Psoas muscle (tissue), 8 donors: ENCODE data around the gene ADCY2. TPM values are rescaled to one million over a fixed set of nuclear protein-coding genes. Genes with fewer than 3 reads are reported as not detected.
A peak's percentile ranks its signal among the peaks of the same experiment; 100 is the strongest.

Experiments
- ATAC-seq, 4 donors: fragments of 200-7000 bp; cut with Tn5 transposase; one replicate each; pipeline ENCODE4 v1.9.1; 2020; ENCODE audit warnings: moderate library complexity in 3 of 4, mild to moderate bottlenecking in 2 of 4
- DNase-seq, 2 donors: peaks; one replicate each; pipeline ENCODE4 v3.0.0-alpha.2; 2020
- H3K27ac ChIP-seq: fragments of 200-600 bp; one replicate; pipeline ENCODE4 v1.8.0; 2022
- H3K27me3 ChIP-seq, 3 donors: fragments of 200-600 bp in 1 of 3; one replicate each; pipeline versions ENCODE4 v1.6.1 to v1.8.0; 2013 to 2022; ENCODE audit warnings: low read length in 2 of 3, mild to moderate bottlenecking in 2 of 3, moderate library complexity in 1 of 3; ENCODE audit not compliant: insufficient read depth in 3 of 3
- H3K36me3 ChIP-seq, 2 donors: fragments of 200-600 bp in 1 of 2; one replicate each; pipeline versions ENCODE4 v1.6.1 to v1.8.0; 2013 to 2022; ENCODE audit warnings: low read depth in 1 of 2, mild to moderate bottlenecking in 1 of 2, moderate library complexity in 1 of 2; ENCODE audit not compliant: insufficient read depth in 1 of 2
- H3K4me1 ChIP-seq: fragments of 200-600 bp; one replicate; pipeline ENCODE4 v1.8.0; 2022
- H3K4me3 ChIP-seq: fragments of 200-600 bp; one replicate; pipeline ENCODE4 v1.8.0; 2022; ENCODE audit warnings: mild to moderate bottlenecking
- H3K9me3 ChIP-seq: fragments of 200-600 bp; one replicate; pipeline ENCODE4 v1.8.0; 2022
- WGBS, 3 donors: extraction: QIAGEN DNeasy Blood & Tissue Kit; methylation state at CpG; one replicate each; pipeline versions ENCODE4 v1.1.6 to v1.1.7; 2013; 5-methylcytosine and 5-hydroxymethylcytosine counted together
- intact Hi-C, 2 donors: fragments of 100-400 bp; cut with DNase I; formaldehyde crosslinking; loops; one replicate each; pipeline versions ENCODE4 v1.11.0 to v1.14.2; 2022
- polyA plus RNA-seq, 3 donors: library from polyadenylated mRNA; stranded (reverse); fragments of 200-250 nt; gene quantifications; one replicate each; pipeline ENCODE4 v1.2.3, GENCODE V29; 2013
- total RNA-seq, 4 donors: library from RNA; stranded (reverse); fragmentation: NEBNext Ultra II Directional in 2 of 4; extraction: Animal tissue kit (Norgen Biotek cat#: 25700) in 2 of 4; gene quantifications; one replicate each; pipeline versions ENCODE4 v1.2.1 to v1.2.4, GENCODE V29; 2021 to 2023
- TF ChIP-seq, protein P1 (sequence below): fragments of 200-600 bp; IDR thresholded peaks from one replicate; pipeline ENCODE4 v1.8.0; 2022; ENCODE audit warnings: antibody characterized with exemption
- donor health status: healthy with polysubstance abuse.
- donor health status: DM: no; HTN: no; CAD: no; lungs with moderate emphysema.
- donor health status: Bipolar disorder and iron deficiency.
- donor health status: healthy.
- donor health status: DM: yes; HTN: yes; CAD: no.
- donor health status: DM: no; HTN: no; CAD: no.
- donor health status: DM: no; HTN: no; CAD: no.
- donor health status: DM: yes; HTN: yes; CAD: no.

ADCY2 gene
- total and polyA plus RNA-seq, 7 donors, result 24.3 to 91.4 (median 55.1) TPM

DNA sequence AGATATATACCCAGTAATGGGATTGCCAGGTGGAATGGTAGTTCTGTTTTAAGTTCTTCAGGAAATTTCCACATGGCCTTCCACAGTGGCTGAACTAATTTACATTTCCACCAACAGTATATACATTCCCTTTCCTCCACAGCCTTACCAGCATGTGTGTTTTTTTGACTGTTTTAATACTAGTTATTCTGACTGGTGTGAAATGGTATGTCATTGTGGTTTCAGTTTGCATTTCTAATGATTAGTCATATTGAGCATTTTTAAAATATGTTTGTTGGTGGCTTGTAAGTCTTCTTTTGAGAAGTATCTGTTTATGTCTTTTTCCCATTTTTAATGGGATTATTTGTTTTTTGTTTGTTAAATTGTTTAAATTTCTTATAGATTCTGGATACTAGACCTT is 246.1 kb downstream of the ADCY2 start:
- TF ChIP-seq, protein P1, sequence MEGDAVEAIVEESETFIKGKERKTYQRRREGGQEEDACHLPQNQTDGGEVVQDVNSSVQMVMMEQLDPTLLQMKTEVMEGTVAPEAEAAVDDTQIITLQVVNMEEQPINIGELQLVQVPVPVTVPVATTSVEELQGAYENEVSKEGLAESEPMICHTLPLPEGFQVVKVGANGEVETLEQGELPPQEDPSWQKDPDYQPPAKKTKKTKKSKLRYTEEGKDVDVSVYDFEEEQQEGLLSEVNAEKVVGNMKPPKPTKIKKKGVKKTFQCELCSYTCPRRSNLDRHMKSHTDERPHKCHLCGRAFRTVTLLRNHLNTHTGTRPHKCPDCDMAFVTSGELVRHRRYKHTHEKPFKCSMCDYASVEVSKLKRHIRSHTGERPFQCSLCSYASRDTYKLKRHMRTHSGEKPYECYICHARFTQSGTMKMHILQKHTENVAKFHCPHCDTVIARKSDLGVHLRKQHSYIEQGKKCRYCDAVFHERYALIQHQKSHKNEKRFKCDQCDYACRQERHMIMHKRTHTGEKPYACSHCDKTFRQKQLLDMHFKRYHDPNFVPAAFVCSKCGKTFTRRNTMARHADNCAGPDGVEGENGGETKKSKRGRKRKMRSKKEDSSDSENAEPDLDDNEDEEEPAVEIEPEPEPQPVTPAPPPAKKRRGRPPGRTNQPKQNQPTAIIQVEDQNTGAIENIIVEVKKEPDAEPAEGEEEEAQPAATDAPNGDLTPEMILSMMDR, result no peak
- H3K4me1 ChIP-seq, result peaks cover 31% of the 10 kb centered on the region
- DNase-seq, result no peak
- no peak overlapping the region for H3K27ac ChIP-seq
- no peak for ATAC-seq
- H3K27me3 ChIP-seq, result no peaks in the 10 kb centered on the region
- H3K36me3 ChIP-seq, result no peaks in the 10 kb centered on the region
- intact Hi-C loops, result no loop called here
- peaks cover 4% of the 10 kb centered on the region for H3K9me3 ChIP-seq
- H3K4me3 ChIP-seq, result no peak overlapping the region

DNA sequence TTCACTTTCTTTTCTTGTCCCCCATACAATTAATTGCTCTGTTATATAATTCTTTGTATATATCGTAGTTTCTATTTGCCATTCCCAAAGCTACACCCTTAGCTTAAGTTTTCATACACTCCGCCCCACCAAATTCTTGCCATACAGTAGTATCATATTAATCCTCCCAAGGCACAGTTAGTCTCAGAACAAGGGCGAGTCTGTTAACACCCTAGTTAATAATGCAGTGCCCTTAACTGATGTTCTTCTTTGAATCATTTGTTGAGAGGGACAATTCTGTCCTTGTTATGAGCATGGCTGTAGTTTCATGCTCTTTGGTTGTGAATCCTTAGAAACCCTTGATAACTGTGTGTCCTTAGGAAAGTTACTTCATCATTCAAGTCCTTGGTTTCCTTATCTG is 248.8 kb downstream of the ADCY2 start:
- H3K27ac ChIP-seq, result no peak overlapping the region
- no peak overlapping the region for H3K4me3 ChIP-seq
- TF ChIP-seq, protein P1, result no peak
- H3K36me3 ChIP-seq, result no peaks in the 10 kb centered on the region
- ATAC-seq (peak in 3 of 4 donors; percentile 51 to 85 (median 80)), DNase-seq (no peak)
- intact Hi-C loops, result no loop called here
- H3K4me1 ChIP-seq, result peaks cover 41% of the 10 kb centered on the region
- no peaks in the 10 kb centered on the region for H3K27me3 ChIP-seq
- WGBS, 3 donors, result 35 to 84% (median 53%) methylated on average over 3 of the region's 3 CpGs
- peaks cover 4% of the 10 kb centered on the region for H3K9me3 ChIP-seq

DNA sequence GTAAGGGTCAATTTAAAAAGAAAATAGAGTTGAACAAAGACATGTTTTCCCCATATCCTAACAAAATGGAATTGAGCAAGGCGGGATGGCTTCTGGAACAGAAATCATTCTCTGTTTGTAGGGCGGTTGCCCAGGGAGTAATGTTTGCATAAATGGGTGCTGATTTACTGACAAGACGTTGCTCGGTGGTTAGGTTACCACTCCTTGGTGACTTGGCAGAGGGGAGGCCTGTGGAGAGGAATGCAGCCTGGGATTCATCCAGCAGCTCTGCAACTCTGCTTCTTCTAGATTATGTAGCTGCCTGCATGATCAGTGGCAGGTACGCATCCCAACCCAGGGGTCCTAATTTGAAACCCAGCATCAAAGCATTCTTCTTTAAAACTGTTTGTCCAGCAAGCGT is 254.8 kb downstream of the ADCY2 start:
- 35 to 61% (median 41%) methylated on average over 6 of the region's 6 CpGs for WGBS, 3 donors
- peak overlapping the region; percentile 18 for H3K27ac ChIP-seq
- peaks cover 0 to 2% (median 0%) of the 10 kb centered on the region in 3 donors for H3K27me3 ChIP-seq
- H3K36me3 ChIP-seq, result no peaks in the 10 kb centered on the region
- peaks cover 33% of the 10 kb centered on the region for H3K4me1 ChIP-seq
- TF ChIP-seq, protein P1, result no peak
- H3K4me3 ChIP-seq, result no peak overlapping the region
- ATAC-seq (peak; percentile 87 to 95 (median 93)), DNase-seq (no peak)
- no peaks in the 10 kb centered on the region for H3K9me3 ChIP-seq
- intact Hi-C loops, result no loop called here

DNA sequence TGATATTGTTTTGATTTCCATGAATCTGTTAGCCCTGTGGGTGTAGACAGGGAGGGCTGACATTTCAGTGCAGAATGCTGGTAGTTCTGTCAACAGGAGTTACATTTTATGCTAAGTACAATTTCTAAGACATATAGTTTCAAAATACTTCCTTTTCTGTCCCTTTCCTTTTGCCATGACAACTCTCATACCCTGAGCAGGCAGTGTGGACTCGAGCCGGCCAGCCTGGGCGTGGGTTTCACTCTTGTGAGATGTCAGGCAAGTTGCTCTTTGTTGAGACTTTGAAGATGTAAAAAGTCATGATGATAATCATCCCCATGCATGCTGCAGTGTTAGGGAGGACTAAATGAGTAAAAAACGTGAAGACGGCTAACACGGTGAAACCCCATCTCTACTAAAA is 257.1 kb downstream of the ADCY2 start:
- TF ChIP-seq, protein P1, result no peak
- no peak overlapping the region for H3K27ac ChIP-seq
- H3K4me1 ChIP-seq, result peaks cover 18% of the 10 kb centered on the region
- H3K9me3 ChIP-seq, result no peaks in the 10 kb centered on the region
- H3K27me3 ChIP-seq, result peaks cover 0 to 2% (median 0%) of the 10 kb centered on the region in 3 donors
- ATAC-seq, result no peak
- 88 to 90% (median 89%) methylated on average over 6 of the region's 6 CpGs for WGBS, 3 donors
- intact Hi-C loops, result no loop called here
- no peak for DNase-seq
- H3K4me3 ChIP-seq, result no peak overlapping the region
- H3K36me3 ChIP-seq, result no peaks in the 10 kb centered on the region

DNA sequence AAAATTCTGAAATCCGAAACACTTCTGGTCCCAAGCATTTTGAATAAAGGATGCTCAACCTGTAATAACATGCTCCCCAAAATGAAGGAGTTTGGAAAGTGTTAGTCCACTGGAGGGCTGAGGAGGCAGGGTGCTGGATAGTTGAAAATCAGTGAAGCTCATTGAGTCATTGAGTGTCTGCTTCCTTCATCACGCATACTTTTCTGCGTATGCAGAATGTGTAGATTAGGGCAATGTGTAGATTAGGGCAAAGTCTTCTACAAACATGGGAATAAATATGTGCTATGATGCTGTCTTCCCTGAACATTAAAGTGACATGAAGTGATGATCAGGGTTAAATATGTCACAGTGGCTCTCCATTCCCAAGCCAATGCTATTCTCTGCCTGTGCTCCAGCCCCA is 261.2 kb downstream of the ADCY2 start:
- Histone ChIP-seq H3K4me1 (peaks cover 15% of the 10 kb centered on the region), H3K36me3 (no peaks in the 10 kb centered on the region), H3K27me3 (no peaks in the 10 kb centered on the region), H3K9me3 (no peaks in the 10 kb centered on the region), H3K4me3 (no peak overlapping the region), H3K27ac (no peak overlapping the region)
- DNase-seq, result no peak
- 90 to 95% (median 93%) methylated on average over 3 of the region's 3 CpGs for WGBS, 3 donors
- intact Hi-C loops, result no loop called here
- ATAC-seq, result no peak
- TF ChIP-seq, protein P1, result no peak
